Liver (tissue), 9 donors: ENCODE results near the gene NLGN1. TPM values are rescaled to one million over a fixed set of nuclear protein-coding genes. Genes with fewer than 3 reads are reported as not detected.

ENCODE experiments used
- DNase-seq: peaks from one replicate; pipeline ENCODE4 v3.0.0-alpha.2; 2017; ENCODE audit warnings: low spot score
- H3K27ac ChIP-seq, 2 donors: one replicate each; pipeline ENCODE4 v1.7.0; 2013; ENCODE audit warnings: inconsistent platforms in 2 of 2, low read length in 2 of 2, control low read depth in 1 of 2, low read depth in 1 of 2, mild to moderate bottlenecking in 1 of 2
- H3K27me3 ChIP-seq, 4 donors: one replicate each; pipeline versions ENCODE4 v1.6.1 to v1.7.0; 2013; ENCODE audit warnings: low read length in 3 of 4, inconsistent platforms in 1 of 4, mild to moderate bottlenecking in 1 of 4, moderate library complexity in 1 of 4; ENCODE audit not compliant: control insufficient read depth in 4 of 4, insufficient read depth in 4 of 4
- H3K36me3 ChIP-seq, 4 donors: one replicate each; pipeline versions ENCODE4 v1.6.1 to v1.7.0; 2013; ENCODE audit warnings: low read length in 3 of 4, mild to moderate bottlenecking in 3 of 4, low read depth in 1 of 4, moderate library complexity in 1 of 4; ENCODE audit not compliant: control insufficient read depth in 4 of 4, insufficient read depth in 3 of 4
- H3K4me1 ChIP-seq, 4 donors: one replicate each; pipeline versions ENCODE4 v1.6.1 to v1.7.0; 2013; ENCODE audit warnings: low read length in 3 of 4, mild to moderate bottlenecking in 3 of 4, moderate library complexity in 1 of 4; ENCODE audit not compliant: control insufficient read depth in 4 of 4, insufficient read depth in 4 of 4
- H3K4me3 ChIP-seq, 3 donors: one replicate each; pipeline versions ENCODE4 v1.6.1 to v1.7.0; 2013; ENCODE audit warnings: low read length in 3 of 3, control low read depth in 1 of 3, low read depth in 1 of 3, mild to moderate bottlenecking in 1 of 3
- H3K9ac ChIP-seq, 2 donors: one replicate each; pipeline ENCODE4 v1.7.0; 2013; ENCODE audit warnings: low read length in 2 of 2, mild to moderate bottlenecking in 2 of 2, moderate library complexity in 2 of 2, control low read depth in 1 of 2, low read depth in 1 of 2
- H3K9me3 ChIP-seq, 4 donors: one replicate each; pipeline versions ENCODE4 v1.6.1 to v1.7.0; 2013; ENCODE audit warnings: low read length in 3 of 4; ENCODE audit not compliant: control insufficient read depth in 4 of 4
- ATF3 ChIP-seq: IDR thresholded peaks from 2 replicates; pipeline ENCODE4 v1.6.1; 2016; ENCODE audit warnings: antibody characterized with exemption
- CTCF ChIP-seq: fragments of 150-350 bp; IDR thresholded peaks from 2 replicates; pipeline ENCODE4 v1.5.1; 2017; ENCODE audit warnings: improper control_type of control experiment, low read depth, low read length; ENCODE audit not compliant: missing input control
- EGR1 ChIP-seq, 2 donors: IDR thresholded peaks; 2 replicates each; pipeline ENCODE4 v1.6.1; 2016 to 2018; ENCODE audit warnings: antibody characterized with exemption in 2 of 2, low read depth in 2 of 2
- FOXA1 ChIP-seq: IDR thresholded peaks from 2 replicates; pipeline ENCODE4 v1.6.1; 2016; ENCODE audit warnings: antibody characterized with exemption
- FOXA2 ChIP-seq: IDR thresholded peaks from 2 replicates; pipeline ENCODE4 v1.6.1; 2016; ENCODE audit warnings: antibody characterized with exemption
- GABPA ChIP-seq, 2 donors: IDR thresholded peaks in 1 of 2; conservative IDR thresholded peaks in 1 of 2; 2 replicates each; pipeline ENCODE4 v1.6.1; 2016; ENCODE audit warnings: antibody characterized with exemption in 2 of 2, mild to moderate bottlenecking in 1 of 2, moderate library complexity in 1 of 2
- HNF4A ChIP-seq, 2 donors: conservative IDR thresholded peaks; 2 replicates each; pipeline ENCODE4 v1.6.1; 2016; ENCODE audit warnings: antibody characterized with exemption in 2 of 2, mild to moderate bottlenecking in 2 of 2
- HNF4G ChIP-seq: IDR thresholded peaks from 2 replicates; pipeline ENCODE4 v1.6.1; 2016; ENCODE audit warnings: antibody characterized with exemption
- JUND ChIP-seq, 2 donors: IDR thresholded peaks; 2 replicates each; pipeline ENCODE4 v1.6.1; 2016; ENCODE audit warnings: antibody characterized with exemption in 2 of 2
- NR2F2 ChIP-seq: IDR thresholded peaks from 2 replicates; pipeline ENCODE4 v1.6.1; 2016; ENCODE audit warnings: antibody characterized with exemption
- RAD21 ChIP-seq, 2 donors: IDR thresholded peaks; 2 replicates each; pipeline ENCODE4 v1.6.1; 2016; ENCODE audit warnings: antibody characterized with exemption in 2 of 2, mild to moderate bottlenecking in 2 of 2
- RXRA ChIP-seq, 2 donors: IDR thresholded peaks; 2 replicates each; pipeline ENCODE4 v1.6.1; 2017 to 2018; ENCODE audit warnings: antibody characterized with exemption in 2 of 2, mild to moderate bottlenecking in 1 of 2
- SP1 ChIP-seq: IDR thresholded peaks from 2 replicates; pipeline ENCODE4 v1.6.1; 2018; ENCODE audit warnings: antibody characterized with exemption, mild to moderate bottlenecking
- TAF1 ChIP-seq: conservative IDR thresholded peaks from 2 replicates; pipeline ENCODE4 v1.6.1; 2016; ENCODE audit warnings: antibody characterized with exemption, mild to moderate bottlenecking
- ZBTB33 ChIP-seq: IDR thresholded peaks from 2 replicates; pipeline ENCODE4 v1.6.1; 2016; ENCODE audit warnings: antibody characterized with exemption
- WGBS: extraction: QIAGEN DNeasy Blood & Tissue Kit; methylation state at CpG from one replicate; pipeline ENCODE4 v1.1.7; 2013; 5-methylcytosine and 5-hydroxymethylcytosine counted together
- polyA plus RNA-seq, 2 donors: library from polyadenylated mRNA; stranded (reverse) in 1 of 2; unstranded in 1 of 2; fragments of 200-250 nt in 1 of 2; fragments of >200 nt in 1 of 2; fragmentation: Nextera tagmentation in 1 of 2; extraction: Ambion mirVana in 1 of 2; gene quantifications; one replicate each; pipeline versions ENCODE4 v1.2.1 to v1.2.3, GENCODE V29; 2013 to 2015
- total RNA-seq, 2 donors: library from RNA; depleted of rRNA; stranded (reverse); fragments of >200 nt; gene quantifications; one replicate each; pipeline ENCODE4 v1.2.3, GENCODE V29; 2014
- TF ChIP-seq, protein P1 (sequence below): IDR thresholded peaks from 2 replicates; pipeline ENCODE4 v1.6.1; 2016; ENCODE audit warnings: antibody characterized with exemption
- TF ChIP-seq, protein P2 (sequence below): IDR thresholded peaks from 2 replicates; pipeline ENCODE4 v1.6.1; 2016; ENCODE audit warnings: antibody characterized with exemption, mild to moderate bottlenecking
- donor health status: healthy.
- donor health status: healthy.
- donor health status: healthy.
- donor health status: healthy.
- donor health status: healthy.

Gene NLGN1
- total and polyA plus RNA-seq, 4 donors, result 0.02 to 0.67 (median 0.37) TPM; not detected in 1

DNA sequence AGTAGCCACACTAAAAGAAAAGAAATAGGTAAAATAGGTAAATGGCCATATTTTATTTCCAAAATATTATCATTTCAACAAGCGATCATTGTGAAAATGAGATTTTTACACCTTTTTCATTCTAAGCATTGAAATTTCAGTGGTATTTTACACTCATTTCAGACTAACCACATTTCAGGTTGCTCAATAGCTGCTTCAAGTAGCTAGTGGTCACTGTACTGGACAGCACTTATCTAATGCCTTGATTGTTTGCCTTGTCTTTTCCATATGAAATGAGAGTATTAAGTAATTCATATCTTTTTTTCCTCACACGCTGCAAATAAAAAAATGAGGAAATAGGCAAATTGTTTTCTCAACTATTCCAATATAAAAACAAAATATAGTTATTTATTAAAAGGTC is 332.8 kb downstream of the NLGN1 start:
- Histone ChIP-seq H3K36me3 (no peaks in the 10 kb centered on the region), H3K9ac (no peak overlapping the region), H3K4me1 (no peaks in the 10 kb centered on the region), H3K27ac (no peak overlapping the region), H3K27me3 (peaks cover 0 to 2% (median 0%) of the 10 kb centered on the region in 4 donors), H3K9me3 (no peaks in the 10 kb centered on the region), H3K4me3 (no peak overlapping the region)
- no peak for DNase-seq
- no peak for TF ChIP-seq NR2F2
- TF ChIP-seq JUND (IDR thresholded peaks at IDR 0.05), result no peak
- no peak for TF ChIP-seq TAF1
- no peak for TF ChIP-seq RXRA (IDR thresholded peaks at IDR 0.05)
- TF ChIP-seq, protein P1, sequence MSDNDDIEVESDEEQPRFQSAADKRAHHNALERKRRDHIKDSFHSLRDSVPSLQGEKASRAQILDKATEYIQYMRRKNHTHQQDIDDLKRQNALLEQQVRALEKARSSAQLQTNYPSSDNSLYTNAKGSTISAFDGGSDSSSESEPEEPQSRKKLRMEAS, result no peak
- TF ChIP-seq FOXA2, result no peak
- TF ChIP-seq SP1, result no peak
- TF ChIP-seq CTCF, result no peak
- TF ChIP-seq HNF4A (conservative IDR thresholded peaks at IDR 0.05), result no peak
- no peak for TF ChIP-seq ATF3
- TF ChIP-seq, protein P2, sequence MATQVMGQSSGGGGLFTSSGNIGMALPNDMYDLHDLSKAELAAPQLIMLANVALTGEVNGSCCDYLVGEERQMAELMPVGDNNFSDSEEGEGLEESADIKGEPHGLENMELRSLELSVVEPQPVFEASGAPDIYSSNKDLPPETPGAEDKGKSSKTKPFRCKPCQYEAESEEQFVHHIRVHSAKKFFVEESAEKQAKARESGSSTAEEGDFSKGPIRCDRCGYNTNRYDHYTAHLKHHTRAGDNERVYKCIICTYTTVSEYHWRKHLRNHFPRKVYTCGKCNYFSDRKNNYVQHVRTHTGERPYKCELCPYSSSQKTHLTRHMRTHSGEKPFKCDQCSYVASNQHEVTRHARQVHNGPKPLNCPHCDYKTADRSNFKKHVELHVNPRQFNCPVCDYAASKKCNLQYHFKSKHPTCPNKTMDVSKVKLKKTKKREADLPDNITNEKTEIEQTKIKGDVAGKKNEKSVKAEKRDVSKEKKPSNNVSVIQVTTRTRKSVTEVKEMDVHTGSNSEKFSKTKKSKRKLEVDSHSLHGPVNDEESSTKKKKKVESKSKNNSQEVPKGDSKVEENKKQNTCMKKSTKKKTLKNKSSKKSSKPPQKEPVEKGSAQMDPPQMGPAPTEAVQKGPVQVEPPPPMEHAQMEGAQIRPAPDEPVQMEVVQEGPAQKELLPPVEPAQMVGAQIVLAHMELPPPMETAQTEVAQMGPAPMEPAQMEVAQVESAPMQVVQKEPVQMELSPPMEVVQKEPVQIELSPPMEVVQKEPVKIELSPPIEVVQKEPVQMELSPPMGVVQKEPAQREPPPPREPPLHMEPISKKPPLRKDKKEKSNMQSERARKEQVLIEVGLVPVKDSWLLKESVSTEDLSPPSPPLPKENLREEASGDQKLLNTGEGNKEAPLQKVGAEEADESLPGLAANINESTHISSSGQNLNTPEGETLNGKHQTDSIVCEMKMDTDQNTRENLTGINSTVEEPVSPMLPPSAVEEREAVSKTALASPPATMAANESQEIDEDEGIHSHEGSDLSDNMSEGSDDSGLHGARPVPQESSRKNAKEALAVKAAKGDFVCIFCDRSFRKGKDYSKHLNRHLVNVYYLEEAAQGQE, result no peak
- no peak for TF ChIP-seq EGR1 (IDR thresholded peaks at IDR 0.05; ENCODE audit: low read depth in 2 of 2)
- TF ChIP-seq GABPA (IDR thresholded peaks at IDR 0.05 in 1 of 2, conservative IDR thresholded peaks at IDR 0.05 in 1 of 2), result no peak
- no peak for TF ChIP-seq HNF4G
- no peak for TF ChIP-seq FOXA1
- no peak for TF ChIP-seq ZBTB33
- TF ChIP-seq RAD21 (IDR thresholded peaks at IDR 0.05), result no peak
- 85% methylated on average over 2 of the region's 2 CpGs for WGBS

- DNase-seq, result no peak
- 67% methylated on average over 4 of the region's 4 CpGs for WGBS
- H3K27ac ChIP-seq, result no peak overlapping the region
Observed at GRCh38 chr3:173732237-173732636, 334.7 kb downstream of the NLGN1 start.

More at GRCh38 chr3:173732237-173732636, 334.7 kb downstream of the NLGN1 start:
- no peak overlapping the region for H3K9ac ChIP-seq
- TF ChIP-seq FOXA1 (no peak), GABPA (IDR thresholded peaks at IDR 0.05 in 1 of 2, conservative IDR thresholded peaks at IDR 0.05 in 1 of 2) (no peak), RAD21 (IDR thresholded peaks at IDR 0.05) (no peak), FOXA2 (no peak), EGR1 (IDR thresholded peaks at IDR 0.05; ENCODE audit: low read depth in 2 of 2) (no peak), SP1 (no peak), NR2F2 (no peak)
- no peaks in the 10 kb centered on the region for H3K9me3 ChIP-seq
- no peaks in the 10 kb centered on the region for H3K4me1 ChIP-seq
- no peaks in the 10 kb centered on the region for H3K36me3 ChIP-seq
- peaks cover 0 to 2% (median 0%) of the 10 kb centered on the region in 4 donors for H3K27me3 ChIP-seq
- H3K4me3 ChIP-seq, result no peak overlapping the region
